ENCODE results near the gene AJAP1.

The AJAP1 gene

GRCh38 chr1:4653328-4653660, 1.1 kb upstream of the AJAP1 start:
- TF ChIP-seq CEBPB (IDR thresholded peaks at IDR 0.05) (no peak), USF1 (IDR thresholded peaks at IDR 0.05) (no peak), YY1 (IDR thresholded peaks at IDR 0.05; ENCODE audit: low read depth) (no peak), ZBTB7A (IDR thresholded peaks at IDR 0.05; ENCODE audit: low read depth) (no peak), CREB1 (IDR thresholded peaks at IDR 0.05; ENCODE audit: low read depth) (no peak), RAD21 (IDR thresholded peaks at IDR 0.05; ENCODE audit: low read depth) (no peak)

- TF ChIP-seq MAX (IDR thresholded peaks at IDR 0.05) (no peak), TAF1 (IDR thresholded peaks at IDR 0.05; ENCODE audit: low read depth) (no peak), ZBTB7A (IDR thresholded peaks at IDR 0.05; ENCODE audit: low read depth) (no peak), TEAD4 (IDR thresholded peaks at IDR 0.05) (no peak)
Measured at GRCh38 chr1:4654764-4655673, 610 bp downstream of the AJAP1 start.

- TF ChIP-seq YY1 (IDR thresholded peaks at IDR 0.05; ENCODE audit: low read depth) (no peak), RAD21 (IDR thresholded peaks at IDR 0.05; ENCODE audit: low read depth) (peak; percentile 67), TAF1 (IDR thresholded peaks at IDR 0.05; ENCODE audit: low read depth) (0 out of 2 replicates have a peak, but pooled peaks have one; percentile 15)
Measured at GRCh38 chr1:4655674-4656532, 1.5 kb downstream of the AJAP1 start.

GRCh38 chr1:4656533-4657140, 2.2 kb downstream of the AJAP1 start:
- TF ChIP-seq FOXM1 (IDR thresholded peaks at IDR 0.05; ENCODE audit: borderline replicate concordance, low read depth) = no peak
- no peak for TF ChIP-seq ZBTB7A (IDR thresholded peaks at IDR 0.05; ENCODE audit: low read depth)
- no peak for TF ChIP-seq CEBPB (IDR thresholded peaks at IDR 0.05)
- TF ChIP-seq TCF12 (IDR thresholded peaks at IDR 0.05; ENCODE audit: low read depth) = no peak
- no peak for TF ChIP-seq EGR1 (IDR thresholded peaks at IDR 0.05)
- TF ChIP-seq USF1 (IDR thresholded peaks at IDR 0.05) = no peak
- TF ChIP-seq MAX (IDR thresholded peaks at IDR 0.05) = no peak
- TF ChIP-seq CREB1 (IDR thresholded peaks at IDR 0.05; ENCODE audit: low read depth) = no peak
- no peak for TF ChIP-seq RAD21 (IDR thresholded peaks at IDR 0.05; ENCODE audit: low read depth)
- no peak for TF ChIP-seq EP300 (IDR thresholded peaks at IDR 0.05; ENCODE audit: borderline replicate concordance)
- no peak for TF ChIP-seq TEAD4 (IDR thresholded peaks at IDR 0.05)
- TF ChIP-seq NFIC (IDR thresholded peaks at IDR 0.05) = no peak

- TF ChIP-seq TAF1 (IDR thresholded peaks at IDR 0.05; ENCODE audit: low read depth) (no peak), CEBPB (IDR thresholded peaks at IDR 0.05) (no peak), CREB1 (IDR thresholded peaks at IDR 0.05; ENCODE audit: low read depth) (no peak), YY1 (IDR thresholded peaks at IDR 0.05; ENCODE audit: low read depth) (no peak), TEAD4 (IDR thresholded peaks at IDR 0.05) (no peak), REST (IDR thresholded peaks at IDR 0.05; ENCODE audit: low read depth) (no peak), FOXM1 (IDR thresholded peaks at IDR 0.05; ENCODE audit: borderline replicate concordance, low read depth) (no peak), ZBTB7A (IDR thresholded peaks at IDR 0.05; ENCODE audit: low read depth) (no peak), RAD21 (IDR thresholded peaks at IDR 0.05; ENCODE audit: low read depth) (no peak)
Measured at GRCh38 chr1:4657244-4657789, 2.9 kb downstream of the AJAP1 start.

GRCh38 chr1:4657960-4658541, 3.6 kb downstream of the AJAP1 start:
- TF ChIP-seq TAF1 (IDR thresholded peaks at IDR 0.05; ENCODE audit: low read depth) (no peak), RAD21 (IDR thresholded peaks at IDR 0.05; ENCODE audit: low read depth) (no peak), USF1 (IDR thresholded peaks at IDR 0.05) (no peak), EP300 (IDR thresholded peaks at IDR 0.05; ENCODE audit: borderline replicate concordance) (no peak), CREB1 (IDR thresholded peaks at IDR 0.05; ENCODE audit: low read depth) (no peak), CEBPB (IDR thresholded peaks at IDR 0.05) (no peak), REST (IDR thresholded peaks at IDR 0.05; ENCODE audit: low read depth) (no peak), TCF12 (IDR thresholded peaks at IDR 0.05; ENCODE audit: low read depth) (no peak), EGR1 (IDR thresholded peaks at IDR 0.05) (no peak)

All from Ishikawa (cell line).